ENCODE data around the gene NTRK2.

DNA sequence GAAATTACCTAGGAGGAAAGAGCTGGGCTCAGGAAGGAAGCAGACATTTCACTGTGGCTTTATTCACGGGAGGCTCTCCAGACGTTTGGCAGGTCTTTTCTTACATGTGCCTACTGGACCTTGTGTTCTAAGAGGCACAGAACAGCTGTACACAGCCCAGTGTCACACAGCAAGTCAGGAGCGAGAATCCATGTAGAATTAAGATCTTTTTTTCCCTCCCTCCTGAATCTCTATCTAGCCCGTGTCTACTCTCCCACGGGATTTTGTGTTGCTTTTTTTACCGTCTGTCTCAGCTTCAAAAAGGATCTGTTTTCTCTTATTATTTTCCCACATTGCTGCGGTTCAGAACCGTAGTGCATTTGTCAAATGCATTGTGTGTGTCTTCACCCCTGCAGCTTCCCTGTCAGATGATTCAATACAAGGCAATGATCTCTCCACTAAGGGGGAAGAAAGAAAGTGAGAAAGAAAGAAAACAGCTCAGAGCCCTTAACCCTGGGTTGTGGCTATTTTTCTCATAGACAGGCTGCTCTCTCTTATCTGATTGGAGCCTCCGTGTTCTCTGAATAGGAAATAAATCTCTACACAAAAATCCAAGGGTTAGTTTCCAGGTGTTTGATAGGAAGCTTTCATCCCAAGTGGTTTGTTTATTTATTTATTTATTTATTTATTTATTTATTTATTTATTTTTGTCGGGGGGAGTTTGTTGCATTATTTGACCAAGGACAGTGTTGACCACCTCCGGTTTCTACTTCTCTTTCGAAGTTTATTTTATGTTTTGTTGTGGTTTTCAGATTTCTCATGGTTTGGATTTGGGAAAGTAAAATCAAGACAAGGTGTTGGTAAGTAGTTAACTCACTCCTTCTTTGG is 191.0 kb downstream of the NTRK2 start:
- TF ChIP-seq, protein P1, sequence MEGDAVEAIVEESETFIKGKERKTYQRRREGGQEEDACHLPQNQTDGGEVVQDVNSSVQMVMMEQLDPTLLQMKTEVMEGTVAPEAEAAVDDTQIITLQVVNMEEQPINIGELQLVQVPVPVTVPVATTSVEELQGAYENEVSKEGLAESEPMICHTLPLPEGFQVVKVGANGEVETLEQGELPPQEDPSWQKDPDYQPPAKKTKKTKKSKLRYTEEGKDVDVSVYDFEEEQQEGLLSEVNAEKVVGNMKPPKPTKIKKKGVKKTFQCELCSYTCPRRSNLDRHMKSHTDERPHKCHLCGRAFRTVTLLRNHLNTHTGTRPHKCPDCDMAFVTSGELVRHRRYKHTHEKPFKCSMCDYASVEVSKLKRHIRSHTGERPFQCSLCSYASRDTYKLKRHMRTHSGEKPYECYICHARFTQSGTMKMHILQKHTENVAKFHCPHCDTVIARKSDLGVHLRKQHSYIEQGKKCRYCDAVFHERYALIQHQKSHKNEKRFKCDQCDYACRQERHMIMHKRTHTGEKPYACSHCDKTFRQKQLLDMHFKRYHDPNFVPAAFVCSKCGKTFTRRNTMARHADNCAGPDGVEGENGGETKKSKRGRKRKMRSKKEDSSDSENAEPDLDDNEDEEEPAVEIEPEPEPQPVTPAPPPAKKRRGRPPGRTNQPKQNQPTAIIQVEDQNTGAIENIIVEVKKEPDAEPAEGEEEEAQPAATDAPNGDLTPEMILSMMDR (IDR thresholded peaks at IDR 0.05): no peak
- no peak for TF ChIP-seq POLR2AphosphoS5 (IDR thresholded peaks at IDR 0.05)

Measured in gastroesophageal sphincter (tissue), 3 donors.